ENCODE data around the gene CDIP1. TPM values are rescaled to one million over a fixed set of nuclear protein-coding genes. Genes with fewer than 3 reads are reported as not detected.

CDIP1 gene
- total and polyA plus RNA-seq, 4 experiments from 2014 or later, result 10.2 to 21.1 (median 17.3) TPM

DNA sequence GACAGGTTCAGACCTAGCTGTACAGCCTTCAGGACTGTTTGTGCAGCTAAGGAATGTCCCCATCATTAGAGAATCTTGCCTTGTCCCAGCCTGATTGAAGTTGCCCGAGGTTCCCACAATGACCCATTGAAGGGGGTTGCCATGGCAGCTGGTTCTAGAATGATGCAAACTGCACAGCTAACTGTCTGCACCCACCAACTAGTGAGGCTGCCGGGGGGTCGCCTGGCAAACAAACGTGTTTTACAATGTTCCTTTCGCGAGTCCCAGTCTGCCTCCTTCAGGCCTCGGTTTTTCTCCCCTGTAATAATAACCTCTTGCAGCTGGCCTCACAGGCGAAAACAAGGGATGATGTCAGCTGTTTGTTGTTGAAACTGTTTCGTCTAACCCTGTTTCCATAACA lies 23.0 kb upstream of the CDIP1 start:
- CTCF ChIA-PET (ENCODE audit: partially characterized antibody), result interaction anchor here (0.7 to 1.2 kb wide), 3 partner anchors 11 to 159 kb away, joined by 3 to 4 read pairs (median 3); no protein-coding TSS in a partner anchor
- H3K36me3 Mint-ChIP-seq, result no peaks in the 10 kb centered on the region

DNA sequence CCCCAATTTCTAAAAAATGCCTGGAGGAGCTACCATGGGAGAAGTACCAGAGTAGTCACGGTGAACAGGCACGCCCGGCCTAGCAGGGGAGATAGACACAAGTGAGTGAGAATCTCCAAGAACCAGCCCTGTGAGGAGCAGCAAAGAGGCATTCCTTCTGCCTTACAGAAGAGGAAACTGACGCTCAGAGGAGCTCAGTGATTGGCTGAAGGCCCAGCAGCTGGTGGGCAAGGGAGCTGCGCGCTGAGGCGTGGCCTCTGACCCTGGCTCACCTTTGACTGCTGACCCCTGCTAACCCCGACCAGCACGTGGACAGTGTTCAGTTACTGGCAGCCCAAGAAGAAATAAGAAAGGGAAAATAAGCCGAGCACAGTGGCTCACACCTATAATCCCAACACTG lies 19.4 kb upstream of the CDIP1 start:
- H3K9me3 ChIP-seq (ENCODE audit: control insufficient read depth in 1 of 2, low read length in 2 of 2), result no peaks in the 10 kb centered on the region
- Mint-ChIP-seq H3K4me1 (no peaks in the 10 kb centered on the region), H3K9me3 (no peaks in the 10 kb centered on the region), H3K4me3 (no peak overlapping the region), H3K36me3 (no peaks in the 10 kb centered on the region), H3K27ac (no peak overlapping the region), H3K27me3 (no peaks in the 10 kb centered on the region)
- ChIA-PET CTCF (ENCODE audit: partially characterized antibody) (no interaction called here), POLR2A (ENCODE audit: partially characterized antibody) (no interaction called here)
- H3K36me3 ChIP-seq (ENCODE audit: insufficient read depth, low read length), result no peaks in the 10 kb centered on the region
- no peak for DNase-seq
- no peak overlapping the region for H3K27ac ChIP-seq (ENCODE audit: low read depth, low read length)
- intact Hi-C loops (cut with micrococcal nuclease), result no loop called here
- no peak overlapping the region for H3K4me3 ChIP-seq (ENCODE audit: low read length in 2 of 2)
- no peaks in the 10 kb centered on the region for H3K4me1 ChIP-seq (ENCODE audit: insufficient read depth, low read length)
- H3K27me3 ChIP-seq (ENCODE audit: insufficient read depth, low read length), result no peaks in the 10 kb centered on the region

More for the DNA sequence above, 23.0 kb upstream of the CDIP1 start:
- H3K27me3 ChIP-seq (ENCODE audit: insufficient read depth, low read length), result no peaks in the 10 kb centered on the region
- POLR2A ChIA-PET (ENCODE audit: partially characterized antibody), result no interaction called here
- intact Hi-C loops (cut with micrococcal nuclease), result no loop called here
- H3K9me3 ChIP-seq (ENCODE audit: control insufficient read depth in 1 of 2, low read length in 2 of 2), result no peaks in the 10 kb centered on the region
- no peak overlapping the region for H3K4me3 ChIP-seq (ENCODE audit: low read length in 2 of 2)
- no peak overlapping the region for H3K4me3 Mint-ChIP-seq
- H3K4me1 ChIP-seq (ENCODE audit: insufficient read depth, low read length), result no peaks in the 10 kb centered on the region
- H3K27ac Mint-ChIP-seq, result no peak overlapping the region
- H3K36me3 ChIP-seq (ENCODE audit: insufficient read depth, low read length), result no peaks in the 10 kb centered on the region
- DNase-seq, result no peak
- H3K27me3 Mint-ChIP-seq, result no peaks in the 10 kb centered on the region
- peaks cover 0 to 4% (median 2%) of the 10 kb centered on the region in 4 donors for H3K4me1 Mint-ChIP-seq
- no peaks in the 10 kb centered on the region for H3K9me3 Mint-ChIP-seq
- H3K27ac ChIP-seq (ENCODE audit: low read depth, low read length), result no peak overlapping the region

DNA sequence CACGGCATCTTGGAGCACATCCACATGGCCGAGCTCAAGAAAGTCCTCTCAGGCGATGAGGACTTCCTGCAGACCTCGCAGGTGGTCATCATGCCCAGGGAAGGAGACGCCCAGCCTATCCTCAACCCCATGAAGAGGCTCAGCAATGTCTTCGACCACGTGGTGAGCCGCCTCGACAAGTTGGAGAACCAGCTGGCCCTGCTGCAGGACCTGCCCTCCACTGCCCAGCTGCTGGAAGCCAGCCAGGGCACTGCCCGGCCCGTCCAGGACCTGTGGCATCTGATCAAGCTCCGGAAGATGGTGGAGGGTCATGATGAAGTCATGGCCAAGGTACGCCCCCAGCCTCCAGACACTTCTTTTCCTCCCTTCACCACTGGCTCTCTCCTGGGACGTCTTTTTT lies 18.0 kb upstream of the CDIP1 start:
- no peaks in the 10 kb centered on the region for H3K27me3 ChIP-seq (ENCODE audit: insufficient read depth, low read length)
- H3K9me3 Mint-ChIP-seq, result peaks cover 0 to 2% (median 0%) of the 10 kb centered on the region in 8 donors
- no peak overlapping the region for H3K27ac Mint-ChIP-seq
- DNase-seq, result no peak
- no peaks in the 10 kb centered on the region for H3K36me3 ChIP-seq (ENCODE audit: insufficient read depth, low read length)
- intact Hi-C loops (cut with micrococcal nuclease), result no loop called here
- H3K4me1 ChIP-seq (ENCODE audit: insufficient read depth, low read length), result no peaks in the 10 kb centered on the region
- H3K36me3 Mint-ChIP-seq, result no peaks in the 10 kb centered on the region
- H3K27me3 Mint-ChIP-seq, result no peaks in the 10 kb centered on the region
- H3K4me3 Mint-ChIP-seq, result no peak overlapping the region
- H3K4me3 ChIP-seq (ENCODE audit: low read length in 2 of 2), result no peak overlapping the region
- POLR2A ChIA-PET (ENCODE audit: partially characterized antibody), result no interaction called here
- CTCF ChIA-PET (ENCODE audit: partially characterized antibody), result interaction anchor here (1.0 to 1.2 kb wide), 2 partner anchors 50 to 197 kb away, joined by 4 to 6 read pairs; no protein-coding TSS in a partner anchor
- no peaks in the 10 kb centered on the region for H3K9me3 ChIP-seq (ENCODE audit: control insufficient read depth in 1 of 2, low read length in 2 of 2)
- no peak overlapping the region for H3K27ac ChIP-seq (ENCODE audit: low read depth, low read length)
- H3K4me1 Mint-ChIP-seq, result peaks cover 0 to 1% (median 0%) of the 10 kb centered on the region in 4 donors

DNA sequence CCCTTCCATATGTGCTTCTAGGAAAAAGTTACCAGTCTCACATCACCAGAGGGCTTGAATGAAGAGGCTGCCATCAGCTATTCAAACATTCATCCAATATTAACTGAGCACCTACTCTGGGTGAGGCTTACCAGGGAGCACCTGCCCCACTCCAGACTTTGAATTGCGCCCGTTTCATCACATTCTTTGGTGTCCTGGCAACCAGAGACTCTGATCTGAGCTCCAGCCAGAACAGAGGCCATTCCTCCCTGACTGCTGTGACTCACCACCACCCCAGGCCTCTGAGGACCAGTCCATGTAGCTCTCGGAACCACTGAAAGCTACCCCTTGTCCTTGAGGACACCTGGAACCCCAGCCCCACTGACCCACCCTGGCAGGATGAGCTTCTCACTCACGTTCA lies 17.5 kb upstream of the CDIP1 start, which contains the start of gene C16orf96:
C16orf96 (plus strand) TSS at position 229 of the 400 bp plus-strand sequence; CDS start at position 379, 150 bp downstream.
- peaks cover 0 to 2% (median 0%) of the 10 kb centered on the region in 8 donors for H3K9me3 Mint-ChIP-seq
- Histone ChIP-seq H3K9me3 (ENCODE audit: control insufficient read depth in 1 of 2, low read length in 2 of 2) (no peaks in the 10 kb centered on the region), H3K36me3 (ENCODE audit: insufficient read depth, low read length) (no peaks in the 10 kb centered on the region), H3K27me3 (ENCODE audit: insufficient read depth, low read length) (no peaks in the 10 kb centered on the region), H3K4me1 (ENCODE audit: insufficient read depth, low read length) (no peaks in the 10 kb centered on the region), H3K27ac (ENCODE audit: low read depth, low read length) (no peak within 1 kb of the TSS), H3K4me3 (ENCODE audit: low read length in 2 of 2) (no peak within 1 kb of the TSS)
- no peak for DNase-seq
- no peak within 1 kb of the TSS for H3K4me3 Mint-ChIP-seq
- CTCF ChIA-PET (ENCODE audit: partially characterized antibody), result interaction anchor here (1.0 to 1.2 kb wide), 2 partner anchors 50 to 196 kb away, joined by 4 to 6 read pairs; no protein-coding TSS in a partner anchor
- H3K27ac Mint-ChIP-seq, result no peak within 1 kb of the TSS
- no peaks in the 10 kb centered on the region for H3K36me3 Mint-ChIP-seq
- no peaks in the 10 kb centered on the region for H3K27me3 Mint-ChIP-seq
- H3K4me1 Mint-ChIP-seq, result peaks cover 0 to 1% (median 0%) of the 10 kb centered on the region in 4 donors
- intact Hi-C loops (cut with micrococcal nuclease), result no loop called here
- POLR2A ChIA-PET (ENCODE audit: partially characterized antibody), result no interaction called here

DNA sequence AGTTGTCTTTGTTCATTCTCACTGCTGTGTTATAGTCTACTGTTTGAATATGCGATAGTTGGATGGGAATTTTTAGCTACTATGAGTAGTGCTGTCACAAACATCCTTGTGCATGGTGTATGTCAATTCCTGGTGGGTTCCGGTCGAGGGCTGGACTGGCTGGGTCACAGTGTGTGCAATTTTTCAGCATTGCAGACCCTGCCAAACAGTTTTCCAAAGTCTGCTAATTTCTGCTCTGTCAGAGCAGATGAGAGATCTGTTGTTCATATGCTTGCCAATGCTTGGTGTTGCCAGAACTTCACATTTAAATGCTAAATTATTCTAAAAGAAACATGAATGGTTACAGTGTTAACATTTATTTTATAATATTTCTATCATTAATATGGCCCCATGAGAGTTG lies 14.0 kb upstream of the CDIP1 start:
- Mint-ChIP-seq H3K4me3 (no peak overlapping the region), H3K4me1 (peaks cover 4 to 7% (median 5%) of the 10 kb centered on the region in 4 donors), H3K27ac (no peak overlapping the region), H3K36me3 (no peaks in the 10 kb centered on the region), H3K9me3 (peaks cover 0 to 2% (median 0%) of the 10 kb centered on the region in 8 donors), H3K27me3 (no peaks in the 10 kb centered on the region)
- Histone ChIP-seq H3K27me3 (ENCODE audit: insufficient read depth, low read length) (no peaks in the 10 kb centered on the region), H3K4me1 (ENCODE audit: insufficient read depth, low read length) (peaks cover 6% of the 10 kb centered on the region), H3K4me3 (ENCODE audit: low read length in 2 of 2) (no peak overlapping the region), H3K9me3 (ENCODE audit: control insufficient read depth in 1 of 2, low read length in 2 of 2) (no peaks in the 10 kb centered on the region), H3K27ac (ENCODE audit: low read depth, low read length) (no peak overlapping the region), H3K36me3 (ENCODE audit: insufficient read depth, low read length) (no peaks in the 10 kb centered on the region)
- no peak for DNase-seq
- POLR2A ChIA-PET (ENCODE audit: partially characterized antibody), result interaction anchor here (1.7 kb wide), 1 partner anchor 14 kb away, joined by 6 read pairs; the partner anchor contains the start of gene CDIP1
- CTCF ChIA-PET (ENCODE audit: partially characterized antibody), result interaction anchor here (0.7 to 10.8 kb wide), 6 partner anchors 33 to 150 kb away, joined by 3 to 203 read pairs (median 4); no protein-coding TSS in a partner anchor
- intact Hi-C loops (cut with micrococcal nuclease), result no loop called here

DNA sequence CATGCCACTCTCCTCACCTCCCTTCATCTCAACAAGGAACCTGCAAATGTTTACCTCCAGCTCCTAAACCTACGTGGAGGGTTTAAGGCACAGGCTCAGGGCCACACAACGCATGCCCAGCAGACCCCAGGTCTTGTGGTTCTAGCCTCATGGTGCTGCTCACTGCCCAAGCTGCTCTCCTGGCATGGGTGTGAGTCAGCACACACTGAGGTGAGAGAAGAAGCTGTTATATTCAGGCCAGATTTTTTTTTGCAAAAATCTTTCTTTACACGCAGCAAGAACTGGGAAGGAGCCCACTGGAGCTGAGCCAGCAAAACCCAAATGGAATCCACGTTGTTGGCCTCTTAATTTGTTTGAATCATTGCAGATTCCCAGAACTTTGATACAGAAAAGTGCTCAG lies 12.0 kb upstream of the CDIP1 start:
- H3K9me3 Mint-ChIP-seq, result peaks cover 0 to 2% (median 0%) of the 10 kb centered on the region in 8 donors
- Histone ChIP-seq H3K4me1 (ENCODE audit: insufficient read depth, low read length) (peaks cover 6% of the 10 kb centered on the region), H3K4me3 (ENCODE audit: low read length in 2 of 2) (no peak overlapping the region), H3K27me3 (ENCODE audit: insufficient read depth, low read length) (no peaks in the 10 kb centered on the region), H3K27ac (ENCODE audit: low read depth, low read length) (no peak overlapping the region), H3K9me3 (ENCODE audit: control insufficient read depth in 1 of 2, low read length in 2 of 2) (no peaks in the 10 kb centered on the region), H3K36me3 (ENCODE audit: insufficient read depth, low read length) (no peaks in the 10 kb centered on the region)
- DNase-seq, result no peak
- no peaks in the 10 kb centered on the region for H3K36me3 Mint-ChIP-seq
- ChIA-PET CTCF (ENCODE audit: partially characterized antibody) (interaction anchor here (0.9 to 10.8 kb wide), 12 partner anchors 11 to 191 kb away, joined by 3 to 203 read pairs (median 4); partner anchors contain the start of gene HMOX2), POLR2A (ENCODE audit: partially characterized antibody) (interaction anchor here (0.6 to 1.3 kb wide), 2 partner anchors 63 to 135 kb away, joined by 3 to 5 read pairs; no protein-coding TSS in a partner anchor)
- no peaks in the 10 kb centered on the region for H3K27me3 Mint-ChIP-seq
- H3K27ac Mint-ChIP-seq, result peak overlapping the region in 2 of 7 donors; percentile 46 to 88
- intact Hi-C loops (cut with micrococcal nuclease), result no loop called here
- H3K4me3 Mint-ChIP-seq, result no peak overlapping the region
- H3K4me1 Mint-ChIP-seq, result peaks cover 4 to 7% (median 5%) of the 10 kb centered on the region in 4 donors

DNA sequence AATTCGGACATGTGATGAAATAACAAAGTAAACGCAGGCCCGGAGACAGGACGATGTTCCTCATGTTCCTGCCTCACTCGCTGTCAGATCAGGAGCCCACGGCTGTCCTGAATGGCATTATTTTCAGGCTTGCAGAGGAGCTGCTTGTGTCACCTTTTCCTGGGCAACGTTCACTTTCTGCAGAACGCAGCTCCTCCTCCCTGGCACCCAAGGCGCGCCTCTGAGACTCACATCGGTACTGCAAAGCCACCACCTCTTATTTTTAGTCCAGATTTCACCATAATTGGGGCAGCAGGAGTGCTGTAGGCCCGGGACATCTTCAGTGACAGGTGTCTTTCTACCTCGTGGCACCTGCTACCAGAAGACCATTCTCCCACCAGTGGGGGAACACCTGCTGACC lies 9.6 kb upstream of the CDIP1 start:
- intact Hi-C loops (cut with micrococcal nuclease), result loop anchor here (1.0 to 2.0 kb wide), 4 partner anchors 42 to 260 kb away; partner anchors contain the start of gene HMOX2
- POLR2A ChIA-PET (ENCODE audit: partially characterized antibody), result interaction anchor here (0.9 to 2.7 kb wide), 7 partner anchors 10 to 114 kb away, joined by 3 to 17 read pairs (median 4); partner anchors contain the start of genes CDIP1 and HMOX2

More for the DNA sequence above, 9.6 kb upstream of the CDIP1 start:
- Histone ChIP-seq H3K4me1 (ENCODE audit: insufficient read depth, low read length) (peaks cover 6% of the 10 kb centered on the region), H3K27me3 (ENCODE audit: insufficient read depth, low read length) (no peaks in the 10 kb centered on the region), H3K9me3 (ENCODE audit: control insufficient read depth in 1 of 2, low read length in 2 of 2) (no peaks in the 10 kb centered on the region), H3K4me3 (ENCODE audit: low read length in 2 of 2) (no peak overlapping the region), H3K27ac (ENCODE audit: low read depth, low read length) (no peak overlapping the region), H3K36me3 (ENCODE audit: insufficient read depth, low read length) (no peaks in the 10 kb centered on the region)
- no peaks in the 10 kb centered on the region for H3K36me3 Mint-ChIP-seq
- no peak overlapping the region for H3K27ac Mint-ChIP-seq
- CTCF ChIA-PET (ENCODE audit: partially characterized antibody), result interaction anchor here (0.6 to 10.8 kb wide), 30 partner anchors 8 to 409 kb away, joined by 3 to 203 read pairs (median 6); partner anchors contain the start of genes CDIP1, CORO7, HMOX2 and MGRN1
- H3K4me3 Mint-ChIP-seq, result no peak overlapping the region
- DNase-seq, result no peak
- H3K27me3 Mint-ChIP-seq, result no peaks in the 10 kb centered on the region
- H3K4me1 Mint-ChIP-seq, result peaks cover 4 to 7% (median 5%) of the 10 kb centered on the region in 4 donors
- peaks cover 0 to 2% (median 0%) of the 10 kb centered on the region in 8 donors for H3K9me3 Mint-ChIP-seq
